CD4-positive, alpha-beta T cell treated with Interleukin-17A for 1 hour (primary cell): ENCODE measurements around the gene PSMD14.
"Not testable (repeated sequence)": the region's sequence is repeated elsewhere in the genome, so short reads cannot be mapped to it uniquely, and the experiment has no call there.

Experiments
- DNase-seq: peaks from one replicate; pipeline ENCODE4 v3.0.0-alpha.2; 2020

Gene PSMD14

GRCh38 chr2:161308178-161308955 lies at the start of gene PSMD14:
Gene PSMD14, plus strand, starts transcription at chr2:161308425. Its CDS starts 10,401 bp downstream, at chr2:161318826.
- DNase-seq = peak; percentile 91

GRCh38 chr2:161265874-161266273 lies 42.4 kb upstream of the PSMD14 start:
- DNase-seq = no peak

GRCh38 chr2:161269111-161269510 lies 39.1 kb upstream of the PSMD14 start:
- DNase-seq = no peak

GRCh38 chr2:161273038-161273760 lies 35.0 kb upstream of the PSMD14 start:
- DNase-seq = peak; percentile 72

- not testable (repeated sequence) for DNase-seq
These were observed 29.5 kb upstream of the PSMD14 start for GRCh38 chr2:161278564-161279229.

GRCh38 chr2:161279230-161279815 lies 28.9 kb upstream of the PSMD14 start:
- not testable (repeated sequence) for DNase-seq

- peak; percentile 33 for DNase-seq
These were observed 27.3 kb upstream of the PSMD14 start for GRCh38 chr2:161280906-161281323.

GRCh38 chr2:161281615-161282310 lies 26.5 kb upstream of the PSMD14 start:
- not testable (repeated sequence) for DNase-seq

- DNase-seq = not testable (repeated sequence)
These were observed 25.9 kb upstream of the PSMD14 start for GRCh38 chr2:161282311-161282644.

GRCh38 chr2:161283926-161284325 lies 24.3 kb upstream of the PSMD14 start:
- no peak for DNase-seq

GRCh38 chr2:161303535-161304050 lies 4.6 kb upstream of the PSMD14 start:
- no peak for DNase-seq

- no peak for DNase-seq
These were observed 1.3 kb upstream of the PSMD14 start for GRCh38 chr2:161306919-161307318.

GRCh38 chr2:161307676-161308075 lies 549 bp upstream of the PSMD14 start:
- DNase-seq = no peak

GRCh38 chr2:161312996-161313395 lies 4.8 kb downstream of the PSMD14 start:
- DNase-seq = no peak

GRCh38 chr2:161315380-161315779 lies 7.2 kb downstream of the PSMD14 start:
- DNase-seq = no peak

- DNase-seq = no peak
These were observed 8.5 kb downstream of the PSMD14 start for GRCh38 chr2:161316701-161317100.

GRCh38 chr2:161321944-161322648 lies 13.9 kb downstream of the PSMD14 start:
- no peak for DNase-seq

- DNase-seq = no peak
These were observed 16.7 kb downstream of the PSMD14 start for GRCh38 chr2:161324876-161325275.

GRCh38 chr2:161327582-161327981 lies 19.4 kb downstream of the PSMD14 start:
- no peak for DNase-seq

GRCh38 chr2:161332371-161332967 lies 24.2 kb downstream of the PSMD14 start:
- no peak for DNase-seq

GRCh38 chr2:161335626-161336025 lies 27.4 kb downstream of the PSMD14 start:
- no peak for DNase-seq
